Measurements from ENCODE around the gene GFOD1. TPM values are rescaled to one million over a fixed set of nuclear protein-coding genes. Genes with fewer than 3 reads are reported as not detected.
"Not testable (repeated sequence)": the region's sequence is repeated elsewhere in the genome, so short reads cannot be mapped to it uniquely, and the experiment has no call there.

Gene GFOD1
- total RNA-seq, 1 donor from 2014 or later = 22.8 TPM

GRCh38 chr6:13511913-13512717, 24.7 kb upstream of the GFOD1 start:
- no peak for ATAC-seq

- ATAC-seq = not testable (repeated sequence)
These were observed 23.8 kb upstream of the GFOD1 start for GRCh38 chr6:13511141-13511571.

GRCh38 chr6:13510433-13510832, 23.0 kb upstream of the GFOD1 start:
- not testable (repeated sequence) for ATAC-seq

DNA sequence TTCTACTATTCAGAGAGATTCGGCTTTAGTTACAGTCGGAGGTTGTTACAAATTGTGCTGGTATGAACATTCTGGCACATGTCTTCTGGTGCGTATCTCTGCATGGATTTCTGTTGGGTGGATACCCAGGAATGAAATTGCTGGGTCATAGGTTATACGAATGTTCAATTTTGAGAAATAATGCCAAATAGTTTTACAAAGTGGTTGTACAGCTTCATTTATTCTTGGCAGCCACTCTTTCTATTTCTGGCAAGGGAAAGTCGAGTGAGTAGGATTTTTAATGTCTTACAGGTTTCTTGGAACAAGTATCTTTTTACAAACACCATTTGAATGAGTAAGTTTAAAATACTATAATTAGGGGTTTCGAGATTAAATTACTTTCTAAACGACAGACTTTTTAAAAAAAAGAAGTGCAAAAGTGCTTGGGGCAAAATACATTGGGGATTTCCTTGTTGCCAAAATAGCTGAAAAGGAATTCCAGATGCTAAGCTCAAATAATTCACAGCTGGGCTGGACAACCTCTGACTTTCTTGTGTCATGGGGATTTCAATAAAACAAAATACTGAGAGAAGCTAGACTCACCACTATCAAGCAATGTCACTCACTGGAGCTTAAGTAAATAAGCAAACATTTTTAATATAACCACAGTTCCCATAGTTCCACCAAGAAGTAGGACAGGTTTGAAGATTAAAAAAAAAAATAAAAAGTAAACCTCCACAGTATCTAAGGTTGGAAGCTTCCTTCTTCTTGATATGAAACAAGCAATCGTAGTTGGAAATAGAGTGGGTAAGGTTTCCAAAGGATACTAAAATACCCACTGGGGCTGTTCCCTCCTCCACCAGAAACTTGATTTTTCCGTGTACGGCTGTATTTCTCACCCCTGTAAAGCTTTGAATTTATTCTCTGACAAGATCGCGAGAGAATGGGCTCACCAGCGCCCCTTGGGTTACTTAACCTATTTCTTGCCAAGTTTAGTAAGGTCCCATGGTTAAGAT, 21.6 kb upstream of the GFOD1 start:
- peak; percentile 66 for ATAC-seq

DNA sequence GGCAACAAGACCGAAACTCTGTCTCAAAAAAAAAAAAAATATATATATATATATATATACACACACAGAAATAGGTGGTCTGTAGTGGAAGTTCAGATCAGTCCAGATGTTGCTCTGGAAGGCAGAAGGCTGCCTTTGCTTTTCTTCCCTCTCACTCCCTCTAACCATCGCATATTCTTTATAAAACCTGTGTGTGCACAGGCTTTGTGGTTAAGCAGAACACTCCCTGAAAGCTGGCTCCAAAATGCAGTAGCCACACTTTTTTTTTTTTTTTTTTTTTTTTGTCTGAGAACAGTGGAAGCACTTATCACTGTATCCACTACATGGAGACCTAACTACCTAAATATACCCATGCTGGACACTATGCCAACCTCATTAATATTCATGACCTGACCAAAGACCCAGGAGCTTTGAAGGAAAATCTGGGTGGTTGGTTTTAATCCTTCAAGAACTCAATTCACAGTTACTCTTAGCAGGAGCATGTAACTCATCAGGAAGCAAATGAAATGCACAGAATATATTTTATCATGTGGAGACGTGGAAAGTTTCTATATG, 20.0 kb upstream of the GFOD1 start:
- ATAC-seq = no peak

GRCh38 chr6:13505345-13505734, 17.9 kb upstream of the GFOD1 start:
- ATAC-seq = no peak

DNA sequence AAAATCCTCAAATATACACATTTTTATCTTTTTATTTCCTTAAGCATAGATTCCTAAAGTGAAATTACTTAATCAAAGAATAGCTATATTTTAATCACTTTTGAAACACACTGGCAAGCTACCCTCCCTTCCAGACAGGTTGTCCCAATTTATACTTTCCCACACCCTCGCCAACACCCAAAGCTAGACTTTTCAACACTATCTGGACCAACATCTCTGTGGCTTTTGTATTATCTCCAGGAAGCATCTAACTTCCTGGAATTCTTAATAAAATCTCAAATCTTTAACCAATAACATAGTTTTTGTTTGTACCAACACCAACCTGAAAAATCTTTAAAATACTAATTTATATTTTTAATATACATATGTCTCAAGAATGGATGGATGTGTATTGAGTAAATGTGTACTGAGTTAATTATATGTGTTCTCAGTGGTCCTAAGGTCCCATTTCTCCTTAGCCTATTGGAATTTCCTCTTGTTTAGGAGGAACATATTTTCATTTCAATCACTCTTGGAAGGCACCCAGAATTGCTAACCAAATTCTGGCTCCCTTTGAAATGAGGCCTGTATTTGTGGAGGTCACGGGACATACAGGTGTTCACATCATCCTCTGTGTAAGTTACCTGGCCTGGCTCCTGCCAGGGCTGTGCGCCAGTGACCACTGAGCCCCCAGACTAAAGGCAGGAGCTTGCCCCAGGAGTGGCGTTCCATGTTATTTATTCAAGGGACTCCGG, 17.4 kb upstream of the GFOD1 start:
- ATAC-seq = no peak

- ATAC-seq = no peak
These were observed 13.5 kb upstream of the GFOD1 start for GRCh38 chr6:13500915-13501314.

GRCh38 chr6:13500264-13500663, 12.9 kb upstream of the GFOD1 start:
- ATAC-seq = peak; percentile 61

DNA sequence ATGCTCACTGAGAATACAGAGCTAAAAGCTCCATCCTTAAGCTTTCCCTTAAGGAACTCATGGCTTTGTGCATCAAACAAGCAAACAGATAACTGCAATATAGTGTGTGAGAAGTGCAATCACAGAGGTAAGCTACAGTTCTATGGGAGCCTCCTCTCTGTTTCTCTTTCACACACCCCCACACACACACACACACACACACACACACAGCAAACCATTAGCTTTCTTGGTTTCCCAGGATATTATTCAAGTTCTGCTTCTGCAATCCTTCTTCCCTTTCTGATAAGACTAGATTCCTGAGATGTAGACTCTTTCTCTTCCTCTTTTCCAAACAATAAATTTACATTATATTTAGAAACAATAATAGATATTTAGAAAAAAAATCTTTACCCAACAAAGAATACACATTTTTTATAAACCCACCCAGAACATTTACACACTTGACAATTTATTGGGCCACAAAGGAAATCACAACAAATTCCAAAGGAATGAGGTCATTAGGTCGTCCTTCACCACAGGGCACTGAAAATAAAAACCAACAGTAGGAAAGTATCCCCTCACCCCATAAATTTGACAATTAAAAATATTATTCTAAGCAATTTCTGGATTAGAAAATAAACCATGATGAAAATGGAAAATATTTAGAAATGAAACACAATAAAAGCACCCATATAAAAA, 9.3 kb upstream of the GFOD1 start:
- ATAC-seq = no peak

- ATAC-seq = no peak
These were observed 8.4 kb upstream of the GFOD1 start for GRCh38 chr6:13495818-13496217.

DNA sequence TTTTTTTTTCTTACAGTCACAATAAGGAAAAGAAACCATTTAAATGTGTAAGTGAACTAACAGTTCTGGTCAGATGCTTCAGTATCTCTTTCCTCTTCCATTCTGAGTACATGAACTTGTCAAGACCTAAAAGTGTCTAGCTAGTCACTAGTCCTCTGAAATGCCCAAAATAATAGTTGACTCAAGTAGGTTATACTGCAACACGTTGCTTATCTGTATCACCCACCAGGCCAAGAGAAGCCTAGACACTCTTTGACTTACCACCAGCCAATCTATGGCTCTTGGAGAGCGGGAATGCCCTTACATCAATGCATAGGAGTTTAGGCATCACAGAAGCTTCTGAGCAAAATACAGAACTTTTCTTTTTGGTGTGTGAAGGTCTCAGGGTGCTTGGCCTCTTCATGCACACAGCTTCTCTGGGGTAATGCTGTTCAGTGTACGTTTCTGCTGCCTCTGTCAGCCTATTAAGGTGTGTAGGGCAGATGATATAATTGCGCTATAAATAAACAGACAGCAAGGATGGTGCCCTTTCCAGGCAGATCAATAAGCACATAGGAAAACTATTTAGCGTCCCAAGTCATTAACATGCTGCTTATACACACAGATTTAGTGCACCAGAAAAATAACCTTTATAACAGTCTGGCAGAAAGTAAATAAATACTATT, 7.8 kb upstream of the GFOD1 start:
- no peak for ATAC-seq

DNA sequence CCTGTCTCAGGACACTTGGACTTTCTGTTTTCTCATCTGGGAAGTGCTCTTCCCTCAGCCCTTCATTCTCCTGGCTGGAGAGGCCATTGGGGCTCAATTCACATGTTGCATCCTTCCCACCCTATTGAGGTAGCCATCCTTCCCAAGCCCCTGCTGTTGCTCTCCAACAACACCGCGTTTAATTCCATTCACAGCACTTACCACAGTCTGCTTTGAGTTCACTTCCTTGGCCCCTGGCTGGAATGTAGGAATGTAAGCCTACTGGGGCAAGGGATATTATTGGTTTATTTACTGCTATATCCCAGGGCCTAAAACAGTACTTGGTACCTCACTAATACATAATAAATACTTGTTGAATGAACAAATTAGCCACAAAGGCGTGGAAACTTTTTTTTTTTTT, 6.7 kb upstream of the GFOD1 start:
- no peak for ATAC-seq

GRCh38 chr6:13493147-13493546, 5.7 kb upstream of the GFOD1 start:
- no peak for ATAC-seq

GRCh38 chr6:13492357-13492756, 5.0 kb upstream of the GFOD1 start:
- no peak for ATAC-seq

DNA sequence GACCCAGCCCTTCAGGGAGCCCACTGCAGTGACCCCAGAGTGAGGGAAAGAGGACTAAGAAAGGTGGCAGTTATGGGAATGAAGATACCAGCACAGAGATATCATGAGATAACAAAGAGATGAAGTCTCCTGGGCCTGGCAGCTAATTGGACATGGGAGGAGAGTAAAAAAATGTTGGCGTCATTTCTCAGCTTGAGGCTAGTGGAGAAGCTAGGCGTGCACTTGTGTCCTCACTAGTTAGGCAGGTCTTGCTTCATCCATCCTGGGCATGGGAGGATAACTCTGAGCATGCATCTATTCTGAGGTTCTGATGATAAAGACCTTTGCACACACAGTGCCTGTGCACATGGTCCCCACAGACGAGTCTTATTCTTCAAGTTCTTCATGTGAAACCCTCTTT, 4.1 kb upstream of the GFOD1 start:
- ATAC-seq = peak; percentile 25

- ATAC-seq = no peak
These were observed 3.0 kb upstream of the GFOD1 start for GRCh38 chr6:13490402-13490801.

DNA sequence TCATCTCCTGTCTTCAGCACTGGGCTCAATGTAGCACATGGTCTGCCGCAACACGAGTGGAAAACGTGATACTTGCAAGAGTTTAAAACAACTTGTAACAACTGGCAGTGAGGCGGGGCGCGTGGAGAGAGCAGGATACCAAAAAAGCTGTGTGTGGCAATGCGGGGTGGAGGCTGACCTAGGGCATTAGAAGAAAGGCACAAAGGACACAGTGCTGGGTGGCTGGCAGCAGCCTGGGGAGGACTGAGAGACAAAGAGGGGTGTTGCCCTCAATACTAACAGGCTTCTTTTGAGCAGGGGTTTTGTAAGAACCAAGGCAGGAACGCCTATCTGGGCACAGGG, 1.5 kb upstream of the GFOD1 start:
- peak; percentile 42 for ATAC-seq

DNA sequence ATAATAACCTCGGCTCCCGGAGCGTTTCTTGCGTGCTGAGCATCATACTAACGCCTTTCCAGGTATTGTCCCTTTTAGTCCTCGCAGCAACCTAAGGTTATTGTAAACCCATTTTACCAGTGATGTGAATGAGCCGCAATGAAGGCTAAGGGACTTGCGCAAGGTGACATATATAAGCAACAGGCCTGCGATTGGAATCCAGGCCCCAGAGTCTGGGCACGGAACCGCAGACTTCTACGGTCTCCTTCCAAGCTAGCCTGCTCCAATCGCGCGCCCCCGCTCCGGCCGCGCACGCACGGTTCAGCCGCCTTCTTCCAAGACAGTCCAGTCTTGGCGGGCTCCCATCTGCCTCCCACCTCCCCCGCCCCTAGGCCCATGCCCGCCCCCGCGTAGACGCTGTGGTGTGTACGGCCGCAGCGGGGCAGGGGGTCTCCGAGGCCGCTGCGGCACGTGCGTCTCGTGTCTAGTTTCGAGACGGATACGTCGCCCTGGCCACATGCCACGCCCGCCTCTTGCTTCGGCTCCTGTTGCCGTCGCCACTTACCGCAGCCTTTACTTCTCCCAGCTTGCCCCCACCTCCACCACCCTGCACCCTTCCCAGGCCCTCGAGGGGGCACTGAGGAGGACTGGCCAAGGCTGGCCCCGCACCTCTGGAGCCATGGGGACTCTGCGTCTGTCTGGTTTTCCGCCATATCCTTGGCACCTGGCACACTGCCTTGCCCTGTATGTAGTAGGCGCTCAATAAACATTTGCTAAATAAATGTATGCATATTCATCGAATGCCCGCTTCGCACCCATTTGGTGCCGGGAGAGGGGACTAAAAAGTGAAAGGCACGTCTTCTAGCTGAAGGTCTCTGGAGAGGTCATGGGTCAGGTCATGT, 855 bp upstream of the GFOD1 start:
- ATAC-seq = peak; percentile 2

- peak; percentile 61 for ATAC-seq
These were observed 700 bp downstream of the GFOD1 start for GRCh38 chr6:13486679-13487121.
